ENCODE measurements around the gene RPS27. TPM values are rescaled to one million over a fixed set of nuclear protein-coding genes. Genes with fewer than 3 reads are reported as not detected.

RPS27 gene
- total and polyA plus RNA-seq, 2 of the 13 experiments (the other 11 are each of a cell fraction or from before 2014, with no cell fraction given) = 3,737 to 9,964 TPM

DNA sequence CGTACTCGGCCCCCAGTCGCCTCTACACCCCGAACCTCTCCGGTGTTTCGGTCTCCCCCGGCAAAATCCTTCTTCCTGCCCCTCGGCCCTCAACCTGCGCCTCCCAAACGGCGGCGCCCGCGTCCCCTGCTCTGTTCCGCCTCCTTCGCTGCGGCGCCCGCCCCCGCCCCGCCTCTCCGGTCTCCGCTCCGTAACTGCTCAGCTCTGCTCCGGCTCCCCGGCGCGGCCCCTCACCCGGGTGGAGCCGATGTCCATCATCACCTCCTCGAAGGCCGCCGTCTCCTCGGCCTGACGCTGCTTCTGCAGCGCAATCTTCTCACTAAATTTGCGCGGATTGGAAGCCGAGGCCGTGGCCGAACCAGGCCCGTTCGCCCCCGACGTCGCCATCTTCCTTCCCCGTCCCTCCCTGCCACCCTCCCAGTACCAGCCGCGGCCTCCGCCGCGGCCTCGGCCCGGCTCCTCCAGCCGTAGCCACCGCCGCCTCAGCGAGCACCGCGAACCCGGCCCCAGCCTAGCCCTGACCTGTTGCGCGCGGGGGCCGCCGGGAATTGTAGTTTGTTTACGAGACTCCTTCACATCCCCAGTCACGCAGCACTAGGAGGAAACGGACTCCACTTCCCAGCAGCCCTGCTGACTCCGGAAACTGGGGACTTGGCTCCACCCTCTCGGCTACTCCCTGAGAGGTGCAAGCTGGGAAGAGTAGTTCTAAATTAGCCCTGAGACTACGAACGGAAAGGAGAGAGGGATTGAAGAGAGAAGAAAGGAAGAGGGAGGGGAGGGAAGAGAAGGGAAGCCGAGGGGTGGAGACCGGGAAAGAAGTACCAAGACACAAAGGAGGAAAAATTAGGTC lies 32.2 kb upstream of the RPS27 start, which contains the start of gene CRTC2 (continued):
- TF ChIP-seq ZNF7 (CRISPR knock-in tag; IDR thresholded peaks at IDR 0.05) (no peak), MEIS1 (CRISPR knock-in tag; IDR thresholded peaks at IDR 0.05; ENCODE audit: borderline replicate concordance) (peak; percentile 32; the same call in 1 of the 2 replicates), U2AF1 (optimal IDR thresholded peaks at IDR 0.05; ENCODE audit: low read depth, low read length) (no peak), PTBP1 (IDR thresholded peaks at IDR 0.05; ENCODE audit: low read depth, low read length, poor library complexity, severe bottlenecking) (no peak), ZNF775 (CRISPR knock-in tag; IDR thresholded peaks at IDR 0.05; ENCODE audit: borderline replicate concordance) (no peak), ZKSCAN1 (IDR thresholded peaks at IDR 0.05; ENCODE audit: low read length) (no peak), ZNF383 (CRISPR knock-in tag; IDR thresholded peaks at IDR 0.05; ENCODE audit: borderline replicate concordance) (no peak), NRL (CRISPR knock-in tag; IDR thresholded peaks at IDR 0.05; ENCODE audit: borderline replicate concordance) (peak; percentile 86; the same call in 1 of the 2 replicates), RFXAP (CRISPR knock-in tag; IDR thresholded peaks at IDR 0.05; ENCODE audit: borderline replicate concordance) (no peak; the same call in 1 of the 2 replicates), CENPX (CRISPR knock-in tag; IDR thresholded peaks at IDR 0.05) (no peak), MED1 (CRISPR knock-in tag; IDR thresholded peaks at IDR 0.05) (peak; percentile 53; the same call in 1 of the 2 replicates), ZNF83 (CRISPR knock-in tag; IDR thresholded peaks at IDR 0.05; ENCODE audit: borderline replicate concordance) (no peak), PLRG1 (conservative IDR thresholded peaks at IDR 0.05) (no peak), ZNF33A (CRISPR knock-in tag; IDR thresholded peaks at IDR 0.05; ENCODE audit: borderline replicate concordance) (no peak), KLF13 (CRISPR knock-in tag; IDR thresholded peaks at IDR 0.05) (no peak)
- TF ChIP-seq, protein P1, sequence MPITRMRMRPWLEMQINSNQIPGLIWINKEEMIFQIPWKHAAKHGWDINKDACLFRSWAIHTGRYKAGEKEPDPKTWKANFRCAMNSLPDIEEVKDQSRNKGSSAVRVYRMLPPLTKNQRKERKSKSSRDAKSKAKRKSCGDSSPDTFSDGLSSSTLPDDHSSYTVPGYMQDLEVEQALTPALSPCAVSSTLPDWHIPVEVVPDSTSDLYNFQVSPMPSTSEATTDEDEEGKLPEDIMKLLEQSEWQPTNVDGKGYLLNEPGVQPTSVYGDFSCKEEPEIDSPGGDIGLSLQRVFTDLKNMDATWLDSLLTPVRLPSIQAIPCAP (CRISPR knock-in tag; IDR thresholded peaks at IDR 0.05; ENCODE audit: low read depth) = no peak
- TF ChIP-seq, protein P2, sequence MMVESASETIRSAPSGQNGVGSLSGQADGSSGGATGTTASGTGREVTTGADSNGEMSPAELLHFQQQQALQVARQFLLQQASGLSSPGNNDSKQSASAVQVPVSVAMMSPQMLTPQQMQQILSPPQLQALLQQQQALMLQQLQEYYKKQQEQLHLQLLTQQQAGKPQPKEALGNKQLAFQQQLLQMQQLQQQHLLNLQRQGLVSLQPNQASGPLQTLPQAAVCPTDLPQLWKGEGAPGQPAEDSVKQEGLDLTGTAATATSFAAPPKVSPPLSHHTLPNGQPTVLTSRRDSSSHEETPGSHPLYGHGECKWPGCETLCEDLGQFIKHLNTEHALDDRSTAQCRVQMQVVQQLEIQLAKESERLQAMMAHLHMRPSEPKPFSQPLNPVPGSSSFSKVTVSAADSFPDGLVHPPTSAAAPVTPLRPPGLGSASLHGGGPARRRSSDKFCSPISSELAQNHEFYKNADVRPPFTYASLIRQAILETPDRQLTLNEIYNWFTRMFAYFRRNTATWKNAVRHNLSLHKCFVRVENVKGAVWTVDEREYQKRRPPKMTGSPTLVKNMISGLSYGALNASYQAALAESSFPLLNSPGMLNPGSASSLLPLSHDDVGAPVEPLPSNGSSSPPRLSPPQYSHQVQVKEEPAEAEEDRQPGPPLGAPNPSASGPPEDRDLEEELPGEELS (CRISPR knock-in tag; IDR thresholded peaks at IDR 0.05) = peak; percentile 36; the same call in 1 of the 2 replicates
- TF ChIP-seq, protein P3, sequence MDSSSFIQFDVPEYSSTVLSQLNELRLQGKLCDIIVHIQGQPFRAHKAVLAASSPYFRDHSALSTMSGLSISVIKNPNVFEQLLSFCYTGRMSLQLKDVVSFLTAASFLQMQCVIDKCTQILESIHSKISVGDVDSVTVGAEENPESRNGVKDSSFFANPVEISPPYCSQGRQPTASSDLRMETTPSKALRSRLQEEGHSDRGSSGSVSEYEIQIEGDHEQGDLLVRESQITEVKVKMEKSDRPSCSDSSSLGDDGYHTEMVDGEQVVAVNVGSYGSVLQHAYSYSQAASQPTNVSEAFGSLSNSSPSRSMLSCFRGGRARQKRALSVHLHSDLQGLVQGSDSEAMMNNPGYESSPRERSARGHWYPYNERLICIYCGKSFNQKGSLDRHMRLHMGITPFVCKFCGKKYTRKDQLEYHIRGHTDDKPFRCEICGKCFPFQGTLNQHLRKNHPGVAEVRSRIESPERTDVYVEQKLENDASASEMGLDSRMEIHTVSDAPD (CRISPR knock-in tag; IDR thresholded peaks at IDR 0.05) = no peak
- TF ChIP-seq, protein P4, sequence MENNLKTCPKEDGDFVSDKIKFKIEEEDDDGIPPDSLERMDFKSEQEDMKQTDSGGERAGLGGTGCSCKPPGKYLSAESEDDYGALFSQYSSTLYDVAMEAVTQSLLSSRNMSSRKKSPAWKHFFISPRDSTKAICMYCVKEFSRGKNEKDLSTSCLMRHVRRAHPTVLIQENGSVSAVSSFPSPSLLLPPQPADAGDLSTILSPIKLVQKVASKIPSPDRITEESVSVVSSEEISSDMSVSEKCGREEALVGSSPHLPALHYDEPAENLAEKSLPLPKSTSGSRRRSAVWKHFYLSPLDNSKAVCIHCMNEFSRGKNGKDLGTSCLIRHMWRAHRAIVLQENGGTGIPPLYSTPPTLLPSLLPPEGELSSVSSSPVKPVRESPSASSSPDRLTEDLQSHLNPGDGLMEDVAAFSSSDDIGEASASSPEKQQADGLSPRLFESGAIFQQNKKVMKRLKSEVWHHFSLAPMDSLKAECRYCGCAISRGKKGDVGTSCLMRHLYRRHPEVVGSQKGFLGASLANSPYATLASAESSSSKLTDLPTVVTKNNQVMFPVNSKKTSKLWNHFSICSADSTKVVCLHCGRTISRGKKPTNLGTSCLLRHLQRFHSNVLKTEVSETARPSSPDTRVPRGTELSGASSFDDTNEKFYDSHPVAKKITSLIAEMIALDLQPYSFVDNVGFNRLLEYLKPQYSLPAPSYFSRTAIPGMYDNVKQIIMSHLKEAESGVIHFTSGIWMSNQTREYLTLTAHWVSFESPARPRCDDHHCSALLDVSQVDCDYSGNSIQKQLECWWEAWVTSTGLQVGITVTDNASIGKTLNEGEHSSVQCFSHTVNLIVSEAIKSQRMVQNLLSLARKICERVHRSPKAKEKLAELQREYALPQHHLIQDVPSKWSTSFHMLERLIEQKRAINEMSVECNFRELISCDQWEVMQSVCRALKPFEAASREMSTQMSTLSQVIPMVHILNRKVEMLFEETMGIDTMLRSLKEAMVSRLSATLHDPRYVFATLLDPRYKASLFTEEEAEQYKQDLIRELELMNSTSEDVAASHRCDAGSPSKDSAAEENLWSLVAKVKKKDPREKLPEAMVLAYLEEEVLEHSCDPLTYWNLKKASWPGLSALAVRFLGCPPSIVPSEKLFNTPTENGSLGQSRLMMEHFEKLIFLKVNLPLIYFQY (CRISPR knock-in tag; IDR thresholded peaks at IDR 0.05; ENCODE audit: borderline replicate concordance) = no peak
